Prostate gland (tissue), 2 donors: Measurements from ENCODE around the gene IGLL5.

ENCODE experiments used
- CTCF ChIP-seq, 4 experiments: fragments of 200-600 bp in 2 of 4; fragments of 450-650 bp in 2 of 4; sonication (generic) in 2 of 4; IDR thresholded peaks; 1 replicate in 3 of 4; 2 replicates in 1 of 4; pipeline ENCODE4 v1.5.1; 2016 to 2019; ENCODE audit warnings: antibody characterized with exemption in 4 of 4, mild to moderate bottlenecking in 2 of 4, moderate library complexity in 2 of 4
- POLR2A ChIP-seq: fragments of 450-650 bp; IDR thresholded peaks from one replicate; pipeline ENCODE4 v1.6.1; 2016; ENCODE audit warnings: antibody characterized with exemption, mild to moderate bottlenecking
- POLR2AphosphoS5 ChIP-seq: sonication (generic); formaldehyde crosslinking; IDR thresholded peaks from one replicate; pipeline ENCODE4 v1.6.1; 2017; ENCODE audit warnings: antibody characterized with exemption

GRCh38 chr22:22918297-22918965 is 30.8 kb downstream of the IGLL5 start:
- no peak for TF ChIP-seq CTCF (IDR thresholded peaks at IDR 0.05)
- TF ChIP-seq POLR2AphosphoS5, result no peak
- TF ChIP-seq POLR2A, result no peak
